ENCODE data around the gene TXN2.

- TF ChIP-seq, protein P1, sequence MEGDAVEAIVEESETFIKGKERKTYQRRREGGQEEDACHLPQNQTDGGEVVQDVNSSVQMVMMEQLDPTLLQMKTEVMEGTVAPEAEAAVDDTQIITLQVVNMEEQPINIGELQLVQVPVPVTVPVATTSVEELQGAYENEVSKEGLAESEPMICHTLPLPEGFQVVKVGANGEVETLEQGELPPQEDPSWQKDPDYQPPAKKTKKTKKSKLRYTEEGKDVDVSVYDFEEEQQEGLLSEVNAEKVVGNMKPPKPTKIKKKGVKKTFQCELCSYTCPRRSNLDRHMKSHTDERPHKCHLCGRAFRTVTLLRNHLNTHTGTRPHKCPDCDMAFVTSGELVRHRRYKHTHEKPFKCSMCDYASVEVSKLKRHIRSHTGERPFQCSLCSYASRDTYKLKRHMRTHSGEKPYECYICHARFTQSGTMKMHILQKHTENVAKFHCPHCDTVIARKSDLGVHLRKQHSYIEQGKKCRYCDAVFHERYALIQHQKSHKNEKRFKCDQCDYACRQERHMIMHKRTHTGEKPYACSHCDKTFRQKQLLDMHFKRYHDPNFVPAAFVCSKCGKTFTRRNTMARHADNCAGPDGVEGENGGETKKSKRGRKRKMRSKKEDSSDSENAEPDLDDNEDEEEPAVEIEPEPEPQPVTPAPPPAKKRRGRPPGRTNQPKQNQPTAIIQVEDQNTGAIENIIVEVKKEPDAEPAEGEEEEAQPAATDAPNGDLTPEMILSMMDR (conservative IDR thresholded peaks at IDR 0.05 in 1 of 2, IDR thresholded peaks at IDR 0.05 in 1 of 2; ENCODE audit: low read depth in 1 of 2, low read length in 2 of 2) = no peak
- no peak for TF ChIP-seq EZH2 (IDR thresholded peaks at IDR 0.05; ENCODE audit: low read length, missing control alignments)
Observed at GRCh38 chr22:36461665-36462649, 19.5 kb downstream of the TXN2 start.

Data from fibroblast of lung (primary cell).